Stimulated activated CD8-positive, alpha-beta memory T cell treated with anti-CD3 and anti-CD28 coated beads, Interleukin-4, amount 100 ng/mL, for 24 hours (primary cell): Measurements from ENCODE around the gene MMEL1.
"Not testable (repeated sequence)": the region's sequence is repeated elsewhere in the genome, so short reads cannot be mapped to it uniquely, and the experiment has no call there.

Experiments used
- DNase-seq: peaks from one replicate; pipeline ENCODE4 v3.0.0-alpha.2; 2020; ENCODE audit warnings: low read depth

The MMEL1 gene

DNA sequence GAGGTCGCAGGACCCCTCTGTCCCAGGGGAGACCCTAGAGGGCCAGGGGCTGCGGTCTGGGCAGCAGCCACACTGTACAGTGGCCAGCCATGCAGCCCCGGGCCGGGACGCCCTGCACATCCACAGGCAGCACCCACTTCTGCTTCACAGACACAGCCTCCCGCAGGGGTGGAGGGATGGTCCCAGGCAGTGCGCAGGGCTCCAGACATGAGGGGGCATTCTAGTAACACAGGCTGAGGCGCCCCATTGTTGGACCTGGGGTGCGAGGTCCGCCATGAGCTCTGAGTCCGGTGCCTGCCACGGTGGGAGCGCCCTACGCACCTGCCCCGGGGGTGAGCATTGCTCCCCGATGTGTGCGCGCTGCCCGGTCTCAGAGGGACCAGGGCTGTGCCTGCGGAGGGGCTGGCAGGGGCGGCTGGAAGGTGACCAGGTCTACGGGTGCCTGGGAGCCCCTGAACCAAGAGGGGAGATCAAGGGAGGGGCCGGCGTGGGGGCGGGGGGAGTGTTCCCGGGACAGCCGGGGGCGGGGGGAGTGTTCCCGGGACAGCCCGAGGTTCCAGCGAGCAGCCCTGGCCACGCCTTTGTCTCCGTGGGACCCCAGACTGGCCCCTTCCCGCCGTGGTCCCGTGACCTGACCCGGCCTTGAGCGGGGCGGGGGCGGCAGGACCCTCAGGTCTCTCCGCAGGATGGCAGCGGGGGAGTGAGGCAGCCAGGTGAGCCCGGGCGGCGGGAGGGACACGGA lies 4.5 kb downstream of the MMEL1 start:
- DNase-seq, result no peak

DNA sequence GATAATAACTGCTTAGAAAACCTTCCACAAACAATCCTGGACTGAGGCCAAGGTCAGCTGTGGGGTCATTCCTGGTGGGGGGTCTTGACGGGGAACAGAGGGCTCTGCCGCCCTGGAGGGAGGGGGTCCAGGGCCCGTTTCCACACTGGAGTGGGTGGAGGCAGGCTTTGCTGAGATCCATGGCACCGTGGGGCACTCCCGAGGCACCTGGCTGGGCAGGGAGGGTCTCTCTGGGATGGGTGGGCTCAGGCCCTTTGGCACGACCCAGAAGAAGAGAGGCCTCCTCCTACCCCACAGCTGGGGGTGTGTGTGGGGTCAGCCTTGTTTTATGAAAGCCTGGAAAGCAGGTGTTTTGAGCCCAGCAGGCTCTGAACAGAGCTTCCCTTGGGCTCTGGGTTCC lies 5.1 kb downstream of the MMEL1 start:
- DNase-seq, result no peak

DNA sequence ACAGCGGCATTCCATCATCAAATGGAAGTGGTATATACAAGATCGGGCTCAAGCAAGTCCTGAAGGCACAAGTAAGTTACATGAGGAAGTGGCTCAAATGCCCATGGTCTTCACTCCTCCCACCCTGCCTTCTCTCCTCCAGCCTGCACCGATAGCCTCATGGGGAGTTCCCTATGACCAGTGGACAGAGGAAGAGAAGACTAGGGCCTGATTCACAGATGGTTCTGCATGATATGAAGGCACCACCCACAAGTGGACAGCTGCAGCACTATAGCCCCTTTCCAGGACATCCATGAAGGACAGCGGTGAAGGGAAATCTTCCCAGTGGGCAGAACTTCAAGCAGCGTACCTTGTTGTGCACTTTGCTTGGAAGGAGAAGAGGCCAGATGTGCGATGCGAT lies 7.1 kb downstream of the MMEL1 start:
- DNase-seq, result not testable (repeated sequence)

DNA sequence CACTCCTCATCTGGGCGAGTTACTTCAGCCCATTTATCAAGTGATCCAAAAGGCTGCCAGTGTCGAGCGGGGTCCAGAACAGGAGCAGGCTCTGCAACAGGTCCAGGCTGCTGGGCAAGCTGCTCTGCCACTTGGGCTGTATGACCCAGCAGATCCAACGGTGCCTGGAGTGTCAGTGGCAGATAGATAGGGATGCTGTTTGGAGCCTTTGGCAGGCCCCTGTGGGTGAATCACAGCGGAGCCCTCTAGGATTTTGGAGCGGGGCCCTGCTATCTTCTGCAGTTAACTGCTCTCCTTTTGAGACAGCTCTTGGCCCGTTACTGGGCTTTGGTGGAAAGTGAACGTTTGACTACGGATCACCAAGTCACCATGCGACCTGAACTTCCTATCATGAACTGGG lies 7.5 kb downstream of the MMEL1 start:
- DNase-seq, result no peak

DNA sequence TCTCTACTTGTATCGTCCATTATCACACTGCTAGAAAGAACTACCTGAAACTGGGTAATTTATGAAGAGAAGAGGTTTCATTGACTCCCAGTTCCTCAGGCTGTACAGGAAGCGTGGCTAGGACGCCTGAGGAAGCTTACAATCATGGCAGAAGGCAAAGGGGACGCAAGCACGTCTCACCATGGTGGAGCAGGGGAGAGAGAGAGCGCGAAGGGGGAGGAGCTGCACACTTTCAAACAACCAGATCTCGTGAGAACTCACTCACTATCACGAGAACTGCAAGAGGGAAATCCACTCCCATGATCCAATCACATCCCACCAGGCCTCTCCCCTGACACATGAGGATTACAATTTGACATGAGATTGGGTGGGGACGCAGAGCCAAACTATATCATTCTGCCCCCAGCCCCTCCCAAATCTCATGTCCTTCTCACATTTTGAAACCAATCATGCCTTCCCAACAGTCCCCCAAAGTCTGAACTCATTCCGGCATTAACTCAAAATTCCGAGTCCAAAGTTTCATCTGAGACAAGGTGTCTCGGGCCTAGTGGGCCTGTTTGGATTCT lies 8.0 kb downstream of the MMEL1 start:
- DNase-seq, result no peak

DNA sequence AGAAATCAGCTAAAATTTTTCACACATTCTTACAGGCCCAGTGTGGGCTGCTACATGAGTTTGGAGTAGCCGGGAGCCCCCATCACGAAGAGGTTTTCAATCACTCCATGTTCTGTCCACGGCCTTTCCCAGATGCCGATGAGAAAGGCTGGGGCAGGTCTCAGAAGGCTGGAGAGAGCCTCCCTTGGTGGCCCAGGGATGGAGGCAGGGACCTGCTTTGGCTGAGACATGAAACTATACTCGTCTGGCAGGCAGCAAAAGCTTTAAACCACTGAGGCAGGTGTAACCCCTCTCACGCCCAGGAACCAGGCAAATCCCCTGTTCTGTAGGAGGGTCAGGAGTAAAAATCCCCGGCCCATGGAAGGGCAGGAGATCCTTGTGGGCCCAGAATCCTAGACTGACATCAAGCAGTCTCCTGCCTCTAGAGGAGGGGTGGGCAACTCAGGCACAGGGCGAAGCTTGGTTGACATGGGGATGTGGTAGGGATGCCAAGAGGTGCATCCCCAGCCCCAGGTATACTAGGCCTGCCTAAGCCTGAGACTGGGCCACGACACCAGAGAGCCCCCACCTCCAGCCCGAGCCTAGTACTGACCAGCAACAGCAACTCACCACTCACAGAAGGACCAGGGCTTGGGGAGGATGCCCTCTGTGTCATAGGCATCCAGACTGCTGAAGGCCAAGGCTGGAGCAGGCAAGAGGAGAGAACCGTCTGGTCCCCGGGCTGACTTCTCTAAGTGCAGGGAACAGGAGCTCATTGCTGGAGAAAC lies 9.1 kb downstream of the MMEL1 start:
- DNase-seq, result no peak

DNA sequence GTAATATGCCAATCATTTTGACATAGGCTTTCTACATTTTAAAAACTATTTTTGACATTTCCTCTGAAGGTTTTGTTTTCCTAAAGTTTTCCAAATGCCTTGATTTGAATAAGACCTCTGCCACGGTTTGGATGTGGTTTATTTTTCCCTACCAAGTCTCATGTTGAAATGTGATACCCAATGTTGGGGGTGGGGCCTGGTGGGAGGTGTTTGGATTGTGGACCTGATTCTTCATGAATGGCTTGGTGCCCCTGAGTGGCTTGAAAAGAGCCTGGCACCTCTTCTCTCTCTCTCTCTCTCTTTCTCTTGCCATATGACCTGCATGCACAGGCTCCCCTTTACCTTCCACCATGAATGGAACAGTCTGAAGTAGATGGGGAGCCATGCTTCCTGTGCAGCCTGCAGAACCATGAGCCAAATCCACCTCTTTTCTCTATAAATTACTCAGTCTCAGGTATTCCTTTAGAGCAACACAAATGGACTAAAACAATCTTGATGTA lies 14.8 kb downstream of the MMEL1 start:
- DNase-seq, result no peak

DNA sequence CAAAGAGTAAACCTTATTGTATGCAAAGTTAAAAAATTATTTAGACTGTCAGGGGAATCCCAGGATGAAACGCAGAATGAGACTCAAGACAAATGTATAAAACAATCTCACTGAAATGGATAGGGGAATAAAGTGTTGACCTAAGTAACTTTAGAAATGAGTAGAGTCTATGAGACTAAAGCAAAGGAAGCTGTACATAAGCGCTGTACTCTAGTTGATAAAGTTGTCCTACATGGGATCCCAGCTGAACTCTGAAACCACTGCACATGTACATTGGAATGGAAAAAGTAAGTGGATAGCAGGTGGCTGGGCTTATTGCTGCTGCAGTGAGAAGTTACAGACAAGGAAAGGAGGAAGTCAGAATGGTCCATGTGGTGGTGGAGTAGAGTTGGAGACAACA lies 18.7 kb downstream of the MMEL1 start:
- no peak for DNase-seq

DNA sequence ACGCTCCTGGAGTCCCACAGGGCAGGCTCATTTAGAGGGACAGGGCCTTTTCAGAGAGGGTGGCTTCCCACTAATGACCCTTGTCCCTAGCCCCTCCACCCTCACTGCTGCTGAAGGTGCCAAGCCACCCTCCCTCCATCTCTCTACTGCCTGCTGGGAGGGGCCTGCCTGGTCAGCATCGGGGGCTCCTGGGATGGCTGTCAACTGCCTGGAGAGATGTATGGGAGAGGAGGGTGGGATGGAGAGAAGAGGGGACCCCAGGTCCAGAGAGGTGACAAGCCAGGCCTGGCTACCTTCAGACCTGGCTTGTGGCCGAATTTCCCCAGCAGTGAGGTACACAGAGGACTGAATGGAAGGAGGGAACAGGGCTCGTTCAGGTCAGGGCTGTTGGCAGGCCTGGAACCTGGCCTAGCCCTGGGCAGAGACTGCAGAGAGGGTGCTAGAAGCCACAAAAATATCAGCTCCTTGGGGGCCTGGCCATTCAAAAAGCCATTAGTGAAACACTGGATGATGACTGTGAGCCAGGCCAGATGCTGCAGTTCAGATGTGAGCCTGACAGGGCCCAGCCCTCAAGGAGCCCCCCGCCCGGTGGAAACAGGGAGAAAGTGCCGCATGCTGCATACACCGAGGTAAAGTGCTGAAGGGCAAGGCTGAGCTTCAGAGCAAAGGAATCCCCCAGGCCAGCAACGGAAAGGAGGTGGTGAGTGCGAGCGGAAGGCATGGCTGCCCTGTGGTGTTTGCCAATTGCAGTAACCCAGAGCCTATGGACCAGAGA lies 20.0 kb downstream of the MMEL1 start:
- DNase-seq, result no peak

DNA sequence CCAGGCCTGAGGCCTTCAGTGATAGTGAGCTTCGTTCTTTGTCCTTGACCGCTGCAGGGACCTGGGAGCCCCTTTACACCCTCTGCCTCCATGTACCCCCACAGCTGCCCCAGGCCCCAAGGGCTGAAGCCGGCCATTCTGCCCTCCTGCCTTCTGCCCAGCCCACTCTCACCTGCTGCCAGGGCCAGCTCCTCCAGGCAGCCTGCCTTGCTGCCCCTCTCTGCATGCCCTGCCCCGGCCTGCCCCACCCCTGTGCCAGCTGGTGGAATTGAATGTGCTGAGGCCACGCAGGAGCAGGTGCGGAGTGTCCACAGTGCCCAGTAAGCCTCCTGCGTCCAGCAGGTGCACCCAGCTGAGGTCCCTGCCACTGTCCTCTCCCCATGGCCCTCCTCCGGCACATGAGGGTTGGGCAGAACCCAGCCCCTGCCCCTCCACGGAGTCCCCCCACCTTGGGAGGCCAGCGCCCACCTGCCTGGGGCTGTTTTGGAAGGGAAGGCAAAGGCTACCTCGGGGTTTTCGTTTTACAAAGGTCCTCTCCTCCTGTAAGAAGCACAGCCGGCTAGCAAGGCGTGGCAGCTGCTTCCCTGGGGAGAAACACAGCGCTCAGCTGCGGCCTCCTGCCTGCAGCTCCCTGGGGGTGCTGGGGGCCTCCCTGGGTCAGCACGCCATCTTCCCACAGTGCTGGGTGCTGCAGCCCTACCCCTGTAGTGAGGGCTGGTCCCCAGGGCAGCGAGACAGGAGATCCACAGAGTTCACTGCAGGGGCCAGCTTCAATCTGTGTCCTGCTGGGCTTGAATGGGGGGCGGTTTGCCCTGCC lies 21.0 kb downstream of the MMEL1 start:
- DNase-seq, result no peak

DNA sequence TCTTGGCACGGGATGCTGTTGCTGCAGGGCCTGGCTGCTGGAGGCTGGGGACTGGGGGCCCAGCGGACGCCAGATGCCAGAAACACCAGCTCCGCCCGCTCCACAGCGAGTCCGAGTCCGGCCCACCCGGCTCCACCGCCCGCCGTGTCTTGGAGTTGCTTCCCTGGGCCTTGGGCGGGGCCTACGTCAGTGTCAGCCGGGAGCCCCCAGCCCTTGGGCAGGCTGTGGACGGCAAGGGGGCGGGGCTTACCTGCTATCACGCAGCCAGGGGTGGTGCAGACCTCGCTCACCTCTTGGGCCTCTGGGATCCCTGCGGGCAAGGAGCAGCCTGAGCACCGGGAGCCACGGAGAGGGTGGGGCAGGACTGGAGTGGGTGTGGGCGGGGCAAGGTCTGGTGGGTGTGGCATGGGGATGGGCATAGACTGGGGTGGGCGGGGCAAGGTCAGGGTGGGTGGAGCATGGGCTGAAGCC lies 21.8 kb downstream of the MMEL1 start:
- DNase-seq, result no peak

DNA sequence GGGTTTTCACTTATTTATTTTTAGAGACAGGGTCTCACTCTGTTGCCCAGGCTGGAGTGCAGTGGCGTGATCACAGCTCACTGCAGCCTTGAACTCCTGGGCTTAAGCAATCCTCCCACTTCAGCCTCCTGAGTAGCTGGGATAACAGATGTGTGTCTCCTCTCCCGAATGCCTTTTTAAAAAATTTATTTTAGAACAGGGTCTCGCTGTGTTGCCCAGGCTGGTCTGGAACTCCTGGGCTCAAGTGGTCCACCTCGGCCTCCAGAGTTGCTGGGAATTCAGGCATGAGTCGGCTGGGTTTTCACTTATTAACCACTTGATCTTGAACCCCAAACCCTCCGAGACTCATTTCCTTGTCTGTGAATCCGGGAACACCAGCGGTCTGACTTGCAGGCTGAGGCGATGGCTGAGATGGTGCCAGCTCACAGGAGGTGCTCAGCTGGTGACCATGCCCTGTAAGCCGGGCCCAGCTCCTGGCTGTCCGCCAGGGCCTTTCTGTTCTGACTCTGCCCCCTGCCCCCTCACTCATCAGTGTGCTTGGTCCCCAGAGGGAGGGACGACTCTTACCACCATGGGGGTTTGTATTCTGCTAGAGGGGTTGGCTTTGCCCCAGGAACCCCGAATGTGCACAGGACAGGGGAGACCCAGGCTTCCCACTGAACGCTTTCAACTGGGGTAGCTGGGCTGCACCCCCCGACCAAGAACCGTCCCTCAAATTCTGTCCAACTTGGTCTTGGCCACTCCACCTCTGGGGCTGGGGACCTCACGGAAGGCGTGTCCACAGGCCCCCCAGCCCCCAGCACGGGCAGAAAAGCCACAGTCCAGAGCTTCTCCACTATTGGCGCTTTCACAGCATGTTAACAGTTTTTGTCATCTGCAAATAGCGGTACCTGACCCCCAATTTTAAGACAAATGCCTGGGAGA lies 22.5 kb downstream of the MMEL1 start:
- no peak for DNase-seq

DNA sequence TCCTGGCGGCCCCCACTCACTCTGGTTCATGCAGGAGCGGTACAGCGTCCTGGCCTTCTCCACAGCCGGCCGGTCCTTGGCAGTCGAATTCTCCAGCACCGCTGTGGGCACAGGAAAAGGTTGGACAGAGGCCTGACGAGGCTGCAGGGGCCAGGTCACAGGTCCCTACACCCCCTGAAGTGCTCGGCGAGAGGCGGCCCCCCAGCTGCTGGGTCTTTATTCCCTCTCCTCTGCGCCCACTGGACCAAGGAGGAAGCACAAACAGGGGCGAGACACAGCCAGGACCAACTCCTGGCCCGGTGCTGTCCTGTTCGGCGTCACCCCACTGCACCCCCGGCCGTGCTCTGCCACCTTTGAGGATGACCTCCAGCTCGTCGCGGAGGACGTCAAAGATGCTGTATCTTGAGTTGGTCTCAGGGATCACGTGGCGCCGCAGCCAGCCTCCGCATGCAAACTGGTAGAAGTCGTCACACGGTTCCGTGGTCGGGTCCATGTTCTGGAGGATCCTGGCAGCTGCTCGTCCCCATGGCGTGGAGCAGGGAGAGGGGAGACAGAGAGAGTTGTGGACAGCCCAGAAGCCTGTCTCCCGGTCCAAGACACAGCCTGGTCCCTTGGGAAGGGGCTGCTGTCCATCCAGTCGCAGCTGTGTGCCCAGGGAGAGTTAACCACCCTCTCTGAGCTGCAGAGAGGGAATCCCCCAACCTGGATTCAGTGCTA lies 23.3 kb downstream of the MMEL1 start:
- no peak for DNase-seq

DNA sequence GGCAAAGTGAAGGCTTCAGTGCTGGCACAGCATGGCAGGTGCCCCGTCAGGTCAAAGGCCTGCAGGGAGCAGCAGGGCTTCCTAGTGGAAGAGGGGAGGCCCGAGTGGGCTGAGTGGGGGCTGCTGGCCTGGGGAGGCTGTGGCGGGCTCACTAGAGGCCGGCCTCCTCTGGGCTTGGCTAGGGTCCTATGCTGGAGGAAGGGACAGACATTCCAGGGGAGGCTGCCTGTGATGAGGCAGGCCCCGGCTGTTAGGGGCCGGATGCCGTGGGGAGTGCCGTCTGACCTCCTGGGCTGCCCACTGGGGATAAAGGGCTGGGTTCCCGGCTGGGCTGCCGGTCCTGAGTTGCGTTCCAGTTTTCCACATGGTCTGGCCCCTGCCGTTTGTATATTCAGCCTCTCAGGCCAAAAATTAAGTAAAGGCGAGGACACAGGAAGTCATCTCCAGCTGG lies 25.1 kb downstream of the MMEL1 start:
- DNase-seq, result no peak

DNA sequence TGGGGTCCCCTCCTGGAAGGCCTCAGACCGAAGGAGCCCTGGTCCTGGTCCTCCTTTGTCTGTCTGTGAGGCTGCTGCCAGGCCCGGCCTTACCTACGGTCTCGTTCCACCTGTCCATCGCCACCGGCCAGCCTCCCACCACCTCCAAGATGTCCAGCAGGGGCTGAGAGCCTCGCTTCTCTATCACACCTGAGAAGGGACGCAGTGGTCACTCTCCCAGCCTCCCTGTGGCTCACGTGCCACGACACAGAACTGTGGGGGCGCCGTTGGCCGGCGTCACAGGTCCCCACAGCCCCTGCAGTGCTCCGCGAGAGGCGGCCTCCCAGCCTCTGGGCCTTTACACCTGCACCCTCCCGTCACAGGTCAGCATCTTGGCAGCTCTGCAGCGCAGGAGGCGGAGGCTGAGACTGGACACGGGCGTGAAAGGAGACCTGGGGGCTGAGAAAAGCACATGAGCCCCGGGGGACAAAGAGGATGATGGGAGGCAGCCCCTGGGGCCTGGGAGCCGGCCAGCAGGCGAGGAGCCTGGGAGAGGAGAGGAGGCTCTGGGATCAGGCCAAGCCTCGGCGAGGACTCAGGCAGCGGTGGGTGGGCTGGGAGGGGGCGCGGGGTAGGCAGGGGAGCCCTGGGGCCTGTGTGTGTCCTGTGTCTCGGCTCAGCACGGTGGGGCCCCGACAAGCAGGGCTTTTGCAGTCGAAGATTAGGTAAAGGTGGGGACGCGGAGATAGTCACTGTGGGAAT lies 25.8 kb downstream of the MMEL1 start:
- no peak for DNase-seq

DNA sequence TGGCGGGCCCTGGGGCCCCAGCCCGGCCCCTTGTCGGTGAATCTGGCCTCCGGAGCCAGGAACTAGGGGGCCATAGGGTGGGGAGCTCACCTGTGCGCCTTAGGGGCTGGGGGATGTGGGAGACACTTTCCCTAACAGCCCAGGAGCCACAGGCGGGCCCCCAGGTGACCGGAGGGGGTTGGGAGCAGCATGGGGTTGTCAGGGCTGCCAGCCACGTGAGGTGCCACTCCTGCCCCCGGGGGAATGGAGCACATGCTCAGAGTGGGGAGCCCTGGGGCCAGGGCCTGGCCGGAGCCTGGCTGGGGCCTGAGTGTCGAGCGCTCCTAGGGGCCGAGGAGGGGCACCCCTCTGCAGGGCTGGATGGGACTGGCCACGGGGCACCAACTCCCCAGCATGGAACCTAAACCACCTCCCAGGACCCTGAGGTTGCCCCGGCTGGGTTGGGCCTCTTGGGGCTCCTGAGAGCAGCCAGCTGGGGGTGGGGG lies 26.4 kb downstream of the MMEL1 start:
- no peak for DNase-seq

DNA sequence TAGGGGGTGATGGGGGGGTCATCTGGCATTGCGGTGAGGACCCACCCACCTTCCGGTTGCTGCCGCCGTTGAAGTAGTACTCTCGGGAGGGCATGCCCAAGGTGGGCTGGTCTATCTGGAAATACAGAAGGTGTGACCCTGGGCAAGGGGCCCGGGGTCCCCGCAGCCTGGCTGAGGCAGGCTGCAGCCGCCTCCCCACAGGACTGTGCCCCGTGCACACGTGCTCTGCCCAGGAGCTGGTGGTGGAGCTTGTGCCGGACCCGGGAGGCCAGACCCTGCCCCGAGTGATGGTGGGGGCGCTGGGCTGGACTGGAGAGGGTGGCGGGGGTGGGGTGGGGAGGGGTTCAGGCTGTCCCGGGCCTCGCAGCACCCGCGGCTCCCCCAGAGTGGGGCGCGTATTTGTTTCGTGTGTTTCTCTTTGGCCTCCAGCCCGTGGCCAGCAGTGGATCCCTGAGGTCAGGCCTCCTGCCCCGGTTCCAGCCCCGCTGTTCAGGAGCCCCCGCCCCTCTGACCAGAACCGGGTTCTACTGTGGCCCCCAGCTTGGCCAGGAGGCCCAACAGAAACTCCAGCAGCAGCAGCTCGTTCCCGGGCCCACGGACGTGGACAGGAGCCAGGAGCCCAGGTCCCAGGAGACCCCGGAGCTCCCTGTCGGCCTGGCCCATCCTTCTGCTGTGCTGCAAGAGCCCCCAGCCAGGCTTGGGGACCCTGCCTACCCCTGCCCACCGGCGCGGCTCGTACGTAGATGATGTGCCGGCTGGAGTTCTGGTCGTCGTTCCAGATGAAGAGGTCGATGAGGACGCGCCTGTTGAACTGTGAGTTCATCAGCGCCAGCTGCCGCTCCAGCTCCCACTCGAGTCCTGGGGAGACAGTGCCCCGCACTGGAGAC lies 27.1 kb downstream of the MMEL1 start:
- DNase-seq, result no peak
